Effector memory CD8-positive, alpha-beta T cell (primary cell): ENCODE measurements around the gene MINDY4.

Experiments
- ATAC-seq: fragments of 150-1000 bp; cut with Tn5 transposase; replicated peaks from 2 replicates; pipeline ENCODE4 v1.10.0; 2021; ENCODE audit warnings: mild to moderate bottlenecking, moderate library complexity
- DNase-seq, 3 experiments: peaks; one replicate each; pipeline ENCODE4 v3.0.0; 2021
- H3K27ac Mint-ChIP-seq, 2 donors: one replicate each; pipeline ENCODE4 v1.8.0; 2022; ENCODE audit warnings: mild to moderate bottlenecking in 2 of 2, mixed read lengths in 2 of 2, moderate library complexity in 2 of 2
- H3K27me3 Mint-ChIP-seq, 2 donors: one replicate each; pipeline ENCODE4 v1.8.0; 2022; ENCODE audit warnings: mixed read lengths in 2 of 2
- H3K36me3 Mint-ChIP-seq: one replicate; pipeline ENCODE4 v1.8.0; 2022; ENCODE audit warnings: mild to moderate bottlenecking, moderate library complexity, mixed read lengths; ENCODE audit not compliant: insufficient read depth
- H3K4me1 Mint-ChIP-seq, 2 donors: one replicate each; pipeline ENCODE4 v1.8.0; 2022; ENCODE audit warnings: low read depth in 2 of 2, mixed read lengths in 2 of 2
- H3K4me3 Mint-ChIP-seq, 2 donors: one replicate each; pipeline ENCODE4 v1.8.0; 2022; ENCODE audit warnings: mild to moderate bottlenecking in 2 of 2, mixed read lengths in 2 of 2, moderate library complexity in 2 of 2
- H3K9me3 Mint-ChIP-seq, 2 donors: one replicate each; pipeline ENCODE4 v1.8.0; 2022; ENCODE audit warnings: mixed read lengths in 2 of 2

MINDY4 gene

GRCh38 chr7:30941582-30942323 lies 170.5 kb downstream of the MINDY4 start:
- no peak overlapping the region for H3K4me3 Mint-ChIP-seq
- H3K4me1 Mint-ChIP-seq, result no peaks in the 10 kb centered on the region
- no peak overlapping the region for H3K27ac Mint-ChIP-seq
- DNase-seq, result no peak
- H3K9me3 Mint-ChIP-seq, result peaks cover 0 to 3% of the 10 kb centered on the region in 2 donors
- no peak for ATAC-seq
- no peaks in the 10 kb centered on the region for H3K36me3 Mint-ChIP-seq
- H3K27me3 Mint-ChIP-seq, result peaks cover 30 to 58% of the 10 kb centered on the region in 2 donors
